Ectodermal cell (in vitro differentiated cells): Measurements from ENCODE around the gene ZNF750. TPM values are rescaled to one million over a fixed set of nuclear protein-coding genes. Genes with fewer than 3 reads are reported as not detected.

Source experiments
- H3K27ac ChIP-seq: 2 replicates; pipeline ENCODE4 v1.7.0; 2013; ENCODE audit warnings: mild to moderate bottlenecking, low read depth, low read length; ENCODE audit not compliant: insufficient read depth, poor library complexity, severe bottlenecking
- H3K27me3 ChIP-seq: 2 replicates; pipeline ENCODE4 v1.7.0; 2013; ENCODE audit warnings: mild to moderate bottlenecking, low read length; ENCODE audit not compliant: insufficient read depth, control insufficient read depth, poor library complexity, severe bottlenecking
- H3K36me3 ChIP-seq: one replicate; pipeline ENCODE4 v1.7.0; 2013; ENCODE audit warnings: low read length; ENCODE audit not compliant: control insufficient read depth, insufficient read depth
- H3K4me1 ChIP-seq: one replicate; pipeline ENCODE4 v1.7.0; 2013; ENCODE audit warnings: low read length; ENCODE audit not compliant: control insufficient read depth, insufficient read depth
- H3K4me3 ChIP-seq: 2 replicates; pipeline ENCODE4 v1.7.0; 2013; ENCODE audit warnings: low read depth, low read length, control low read depth; ENCODE audit not compliant: insufficient read depth
- H3K9me3 ChIP-seq: 2 replicates; pipeline ENCODE4 v1.7.0; 2013; ENCODE audit warnings: mild to moderate bottlenecking, low read length, moderate library complexity; ENCODE audit not compliant: control insufficient read depth
- WGBS, 2 experiments: methylation state at CpG; one replicate each; pipeline ENCODE4 v1.1.7; 2013; ENCODE audit warnings: missing lambda C conversion rate in 2 of 2; 5-methylcytosine and 5-hydroxymethylcytosine counted together
- polyA plus RNA-seq, 4 experiments: library from polyadenylated mRNA; stranded (reverse); fragments of 50-300 nt; gene quantifications; one replicate each; pipeline ENCODE4 v1.2.3, GENCODE V29; 2013

The ZNF750 gene
- not detected for polyA plus RNA-seq (2013, experiment 1 of 4)
- polyA plus RNA-seq (2013, experiment 2 of 4), result not detected
- polyA plus RNA-seq (2013, experiment 3 of 4), result not detected
- not detected for polyA plus RNA-seq (2013, experiment 4 of 4)

GRCh38 chr17:82839617-82840292 is at the start of gene ZNF750:
TSS of gene ZNF750 (minus strand) at chr17:82840022. CDS start at chr17:82832454, 7,568 bp downstream.
- Histone ChIP-seq H3K4me3 (no peak within 1 kb of the TSS), H3K36me3 (no peaks in the 10 kb centered on the region), H3K4me1 (peaks cover 5% of the 10 kb centered on the region), H3K9me3 (no peaks in the 10 kb centered on the region), H3K27me3 (no peaks in the 10 kb centered on the region), H3K27ac (no peak within 1 kb of the TSS)
- 92 to 93% methylated on average over 25 of the region's 25 CpGs for WGBS, 2 experiments

DNA sequence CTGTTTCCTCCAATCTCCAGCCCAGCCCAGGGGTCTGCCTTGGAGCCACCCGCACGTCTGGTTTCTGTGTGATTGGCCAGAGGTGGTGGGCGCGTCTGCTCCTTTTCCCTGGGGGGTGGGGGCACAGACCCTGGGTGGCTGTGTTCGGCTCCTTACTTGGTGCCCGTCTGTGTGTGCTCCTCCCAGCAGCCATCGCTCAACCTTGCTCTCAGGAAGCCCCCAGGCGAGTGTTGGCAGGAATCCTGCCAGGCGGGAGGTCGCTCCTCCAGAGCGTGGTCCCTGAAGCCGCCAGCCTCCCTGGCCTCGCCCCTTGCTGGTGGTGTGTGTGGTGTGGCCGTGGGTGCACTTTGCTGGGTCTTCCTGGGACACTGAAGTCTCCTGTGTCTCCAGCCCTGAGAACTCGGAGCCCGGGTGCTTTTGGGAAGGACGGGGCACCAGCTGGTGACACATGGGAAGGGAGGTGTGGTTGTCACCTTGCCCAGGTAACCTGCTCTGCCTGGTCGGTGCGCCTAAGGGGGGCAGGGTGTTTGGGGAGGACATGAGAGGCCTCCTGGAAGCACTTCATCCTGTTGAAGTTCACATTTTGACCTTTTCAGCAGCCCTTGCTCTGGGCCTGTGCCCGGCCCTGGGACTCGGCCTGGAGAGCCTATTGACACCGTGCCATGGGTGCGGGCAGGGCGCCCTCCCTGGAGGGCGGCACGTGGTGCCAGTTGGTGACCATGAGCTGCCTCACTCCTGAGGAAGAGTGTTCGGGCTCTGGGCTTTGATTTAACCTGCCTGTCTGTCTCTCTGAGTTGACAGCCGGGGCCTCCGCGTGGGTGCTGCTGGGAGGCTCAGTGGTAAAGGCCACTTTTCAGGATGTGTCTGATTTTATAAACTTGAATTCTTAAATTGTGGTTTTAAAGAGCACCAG is 49.0 kb upstream of the ZNF750 start:
- H3K27me3 ChIP-seq, result no peaks in the 10 kb centered on the region
- H3K9me3 ChIP-seq, result no peaks in the 10 kb centered on the region
- H3K27ac ChIP-seq, result no peak overlapping the region
- WGBS, 2 experiments, result 92 to 95% methylated on average over 30 of the region's 30 CpGs
- H3K36me3 ChIP-seq, result no peaks in the 10 kb centered on the region
- no peak overlapping the region for H3K4me3 ChIP-seq
- no peaks in the 10 kb centered on the region for H3K4me1 ChIP-seq

- no peaks in the 10 kb centered on the region for H3K36me3 ChIP-seq
- no peak overlapping the region for H3K27ac ChIP-seq
- WGBS, 2 experiments, result 96% methylated on average over 27 of the region's 27 CpGs
- no peaks in the 10 kb centered on the region for H3K4me1 ChIP-seq
- H3K27me3 ChIP-seq, result no peaks in the 10 kb centered on the region
- no peak overlapping the region for H3K4me3 ChIP-seq
- H3K9me3 ChIP-seq, result no peaks in the 10 kb centered on the region
Measured at GRCh38 chr17:82887255-82888164, 47.7 kb upstream of the ZNF750 start.

- Histone ChIP-seq H3K27me3 (no peaks in the 10 kb centered on the region), H3K27ac (no peak overlapping the region), H3K9me3 (no peaks in the 10 kb centered on the region), H3K4me1 (peaks cover 17% of the 10 kb centered on the region), H3K4me3 (no peak overlapping the region), H3K36me3 (no peaks in the 10 kb centered on the region)
- 93 to 94% methylated on average over 5 of the region's 5 CpGs for WGBS, 2 experiments
Measured at GRCh38 chr17:82884970-82885353, 45.1 kb upstream of the ZNF750 start.

DNA sequence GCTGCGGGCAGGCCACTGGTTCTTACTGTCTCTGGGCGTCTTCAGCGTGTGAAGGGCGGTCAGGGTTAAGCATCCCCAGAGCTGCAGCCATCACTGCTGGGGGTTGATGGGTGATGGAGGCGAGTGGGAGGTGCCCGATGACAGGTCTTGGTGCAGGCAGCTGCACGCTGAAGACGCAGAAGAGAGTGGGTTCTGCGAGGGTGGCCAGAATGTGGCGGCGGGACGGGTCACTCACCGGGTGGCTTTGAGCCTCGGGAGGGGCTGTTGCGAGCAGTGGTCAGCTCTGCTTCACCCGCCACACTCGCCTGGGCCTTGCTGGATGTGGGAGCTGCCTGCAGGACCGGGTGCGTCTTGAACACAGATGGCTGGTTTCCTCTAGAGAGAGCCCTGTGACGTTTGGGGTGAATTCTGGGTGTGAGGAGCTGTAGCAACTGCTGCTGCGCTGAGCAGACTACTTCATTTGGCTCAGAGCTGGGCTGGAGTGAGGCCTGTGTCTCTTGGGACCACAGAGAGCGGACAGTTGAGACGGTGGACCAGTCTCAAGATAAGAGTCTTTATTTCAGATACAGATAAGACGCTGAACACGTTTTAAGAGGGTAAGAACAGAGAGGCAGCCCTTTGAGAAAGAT is 44.6 kb upstream of the ZNF750 start:
- Histone ChIP-seq H3K9me3 (no peaks in the 10 kb centered on the region), H3K36me3 (no peaks in the 10 kb centered on the region), H3K4me1 (peaks cover 17% of the 10 kb centered on the region), H3K4me3 (no peak overlapping the region), H3K27me3 (no peaks in the 10 kb centered on the region), H3K27ac (no peak overlapping the region)
- 94 to 95% methylated on average over 25 of the region's 25 CpGs for WGBS, 2 experiments

GRCh38 chr17:82883419-82884031 is 43.7 kb upstream of the ZNF750 start:
- Histone ChIP-seq H3K36me3 (no peaks in the 10 kb centered on the region), H3K4me3 (no peak overlapping the region), H3K27me3 (no peaks in the 10 kb centered on the region), H3K4me1 (peaks cover 17% of the 10 kb centered on the region), H3K9me3 (no peaks in the 10 kb centered on the region), H3K27ac (no peak overlapping the region)
- WGBS, 2 experiments, result 94 to 95% methylated on average over 23 of the region's 23 CpGs

DNA sequence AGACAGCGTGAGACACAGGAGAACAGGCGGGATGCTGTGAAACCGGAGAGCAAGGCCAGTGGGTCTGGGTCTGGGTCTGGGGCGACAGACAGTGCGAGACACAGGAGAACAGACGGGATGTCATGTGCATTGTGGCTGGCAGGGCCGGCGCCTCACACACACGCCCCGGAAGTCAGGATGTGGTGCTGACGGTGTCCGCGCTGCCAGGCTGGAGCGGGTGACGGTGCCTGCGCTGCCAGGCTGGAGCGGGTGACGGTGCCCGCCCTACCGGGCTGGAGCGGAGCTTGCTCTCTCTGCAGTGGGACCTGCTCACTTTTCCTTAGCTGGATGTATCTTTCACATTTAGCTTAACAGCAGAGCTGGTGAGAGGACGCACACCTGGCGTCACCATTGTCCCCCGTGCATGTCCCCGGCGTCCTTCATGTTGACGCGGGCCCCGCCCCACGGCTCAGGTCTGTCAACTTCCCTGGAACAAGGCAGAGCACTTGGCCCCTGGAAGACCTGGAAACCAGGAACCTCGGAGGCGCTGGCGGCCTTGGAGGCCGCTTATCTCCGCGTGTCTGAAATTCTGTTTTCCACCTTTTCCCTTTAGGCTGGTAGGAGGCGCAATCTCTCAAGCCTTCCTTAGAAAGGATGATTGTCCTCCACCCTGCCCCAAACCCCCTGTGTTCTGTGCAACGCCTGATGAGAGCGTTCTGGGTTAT is 43.0 kb upstream of the ZNF750 start:
- WGBS, 2 experiments, result 95 to 96% methylated on average over 39 of the region's 39 CpGs
- H3K27ac ChIP-seq, result no peak overlapping the region

GRCh38 chr17:82881900-82882714 is 42.3 kb upstream of the ZNF750 start:
- Histone ChIP-seq H3K9me3 (no peaks in the 10 kb centered on the region), H3K36me3 (no peaks in the 10 kb centered on the region), H3K27me3 (no peaks in the 10 kb centered on the region), H3K27ac (no peak overlapping the region), H3K4me1 (peaks cover 17% of the 10 kb centered on the region), H3K4me3 (no peak overlapping the region)
- WGBS, 2 experiments, result 92% methylated on average over 17 of the region's 17 CpGs

More for the DNA sequence above, 43.0 kb upstream of the ZNF750 start:
- H3K4me3 ChIP-seq, result no peak overlapping the region
- no peaks in the 10 kb centered on the region for H3K36me3 ChIP-seq
- H3K9me3 ChIP-seq, result no peaks in the 10 kb centered on the region
- H3K4me1 ChIP-seq, result peaks cover 17% of the 10 kb centered on the region
- no peaks in the 10 kb centered on the region for H3K27me3 ChIP-seq
